ENCODE data around the gene EFNA5. TPM values are rescaled to one million over a fixed set of nuclear protein-coding genes. Genes with fewer than 3 reads are reported as not detected.

The EFNA5 gene
- total RNA-seq, 1 experiment from 2014 or later: 0.54 TPM

- no peak for DNase-seq (ENCODE audit: low spot score)
- in situ Hi-C loops (cut with HindIII; ENCODE audit: low sequenced_read_pairs): no loop called here
Measured at GRCh38 chr5:107338335-107338734, 332.4 kb downstream of the EFNA5 start.

- no peak for DNase-seq (ENCODE audit: low spot score)
- in situ Hi-C loops (cut with HindIII; ENCODE audit: low sequenced_read_pairs): no loop called here
Measured at GRCh38 chr5:107337281-107337680, 333.5 kb downstream of the EFNA5 start.

GRCh38 chr5:107331882-107332281, 338.9 kb downstream of the EFNA5 start:
- in situ Hi-C loops (cut with HindIII; ENCODE audit: low sequenced_read_pairs): no loop called here
- no peak for DNase-seq (ENCODE audit: low spot score)

- no peak for DNase-seq (ENCODE audit: low spot score)
- in situ Hi-C loops (cut with HindIII; ENCODE audit: low sequenced_read_pairs): no loop called here
Measured at GRCh38 chr5:107331312-107331711, 339.4 kb downstream of the EFNA5 start.

GRCh38 chr5:107330903-107331302, 339.8 kb downstream of the EFNA5 start:
- DNase-seq (ENCODE audit: low spot score): no peak
- in situ Hi-C loops (cut with HindIII; ENCODE audit: low sequenced_read_pairs): no loop called here

GRCh38 chr5:107329850-107330249, 340.9 kb downstream of the EFNA5 start:
- DNase-seq (ENCODE audit: low spot score): no peak
- in situ Hi-C loops (cut with HindIII; ENCODE audit: low sequenced_read_pairs): no loop called here

All from G401 (cell line).